ENCODE measurements around the gene FOXK2.

Gene FOXK2

DNA sequence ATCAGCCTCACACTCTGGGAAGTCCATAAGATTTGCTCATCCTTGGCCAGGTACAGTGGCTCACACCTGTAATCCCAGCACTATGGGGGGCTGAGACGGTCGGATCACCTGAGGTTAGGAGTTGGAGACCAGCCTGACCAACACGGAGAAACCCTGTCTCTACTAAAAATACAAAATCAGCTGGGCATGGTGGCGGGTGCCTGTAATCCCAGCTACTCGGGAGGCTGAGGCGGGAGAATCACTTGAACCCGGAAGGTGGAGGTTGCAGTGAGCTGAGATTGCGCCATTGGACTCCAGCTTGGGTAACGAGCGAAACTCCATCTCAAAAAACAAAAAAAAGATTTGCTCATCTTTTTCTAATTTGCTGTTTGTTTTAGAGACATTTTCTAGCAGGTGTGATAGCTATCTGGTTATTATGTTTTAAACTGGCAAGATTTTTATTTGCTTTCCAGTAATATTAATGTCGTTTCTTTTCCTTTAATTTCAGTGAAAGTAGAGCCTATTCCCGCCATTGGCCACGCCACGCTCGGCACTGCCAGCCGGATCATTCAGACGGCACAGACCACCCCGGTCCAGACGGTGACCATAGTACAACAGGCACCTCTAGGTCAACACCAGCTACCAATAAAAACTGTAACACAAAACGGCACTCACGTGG lies 67.2 kb downstream of the FOXK2 start:
- no peak for DNase-seq (ENCODE audit: low spot score)
- H2BK12ac ChIP-seq (ENCODE audit: low read length) = no peak overlapping the region
- H2AK5ac ChIP-seq (ENCODE audit: low read depth, low read length) = no peak overlapping the region
- H3K14ac ChIP-seq (ENCODE audit: low read length) = no peak overlapping the region
- H2BK120ac ChIP-seq (ENCODE audit: low read depth, low read length) = no peak overlapping the region
- H3K27ac ChIP-seq (replicated peaks; ENCODE audit: low read length) = no peak overlapping the region
- no peak overlapping the region for H3K4me2 ChIP-seq (ENCODE audit: insufficient read depth, low read length, poor library complexity, severe bottlenecking)
- no peak overlapping the region for H3K4ac ChIP-seq (ENCODE audit: low read length)
- peak overlapping the region; percentile 55 for H3K23ac ChIP-seq (ENCODE audit: low read depth, low read length, poor library complexity)
- H3K36me3 ChIP-seq (replicated peaks in 1 of 2; ENCODE audit: control insufficient read depth in 2 of 2, insufficient read depth in 2 of 2, low read length in 2 of 2) = peaks cover 42 to 97% of the 10 kb centered on the region in 2 donors
- no peak overlapping the region for H2BK15ac ChIP-seq (ENCODE audit: low read length)
- no peaks in the 10 kb centered on the region for H3K4me1 ChIP-seq (ENCODE audit: control insufficient read depth in 2 of 2, insufficient read depth in 1 of 2, low read depth in 1 of 2, low read length in 2 of 2)
- H3K9me3 ChIP-seq (replicated peaks in 1 of 2; ENCODE audit: control insufficient read depth in 2 of 2, insufficient read depth in 1 of 2, low read depth in 1 of 2, low read length in 2 of 2) = peaks cover 0 to 2% of the 10 kb centered on the region in 2 donors
- H3K79me1 ChIP-seq (ENCODE audit: low read depth, low read length) = peaks cover 6% of the 10 kb centered on the region
- H2BK5ac ChIP-seq (ENCODE audit: low read length) = no peak overlapping the region
- H3K9ac ChIP-seq (ENCODE audit: low read depth, low read length, poor library complexity) = no peak overlapping the region
- no peak overlapping the region for H4K91ac ChIP-seq (ENCODE audit: low read depth, low read length, poor library complexity)
- WGBS, 2 donors (ENCODE audit: extremely low coverage in 2 of 2, insufficient read length in 2 of 2, insufficient replicate concordance in 1 of 2) = no CpG with 5 or more reads among the region's 21 CpGs
- no peak overlapping the region for H3K4me3 ChIP-seq (ENCODE audit: low read length in 2 of 2)
- H3K18ac ChIP-seq (ENCODE audit: low read length) = no peak overlapping the region
- no peak overlapping the region for H2AFZ ChIP-seq (ENCODE audit: low read length)
- H4K8ac ChIP-seq (ENCODE audit: low read depth, low read length) = no peak overlapping the region
- H3K27me3 ChIP-seq (ENCODE audit: control insufficient read depth in 3 of 3, insufficient read depth in 3 of 3, low read depth in 1 of 3, low read length in 3 of 3) = no peaks in the 10 kb centered on the region

DNA sequence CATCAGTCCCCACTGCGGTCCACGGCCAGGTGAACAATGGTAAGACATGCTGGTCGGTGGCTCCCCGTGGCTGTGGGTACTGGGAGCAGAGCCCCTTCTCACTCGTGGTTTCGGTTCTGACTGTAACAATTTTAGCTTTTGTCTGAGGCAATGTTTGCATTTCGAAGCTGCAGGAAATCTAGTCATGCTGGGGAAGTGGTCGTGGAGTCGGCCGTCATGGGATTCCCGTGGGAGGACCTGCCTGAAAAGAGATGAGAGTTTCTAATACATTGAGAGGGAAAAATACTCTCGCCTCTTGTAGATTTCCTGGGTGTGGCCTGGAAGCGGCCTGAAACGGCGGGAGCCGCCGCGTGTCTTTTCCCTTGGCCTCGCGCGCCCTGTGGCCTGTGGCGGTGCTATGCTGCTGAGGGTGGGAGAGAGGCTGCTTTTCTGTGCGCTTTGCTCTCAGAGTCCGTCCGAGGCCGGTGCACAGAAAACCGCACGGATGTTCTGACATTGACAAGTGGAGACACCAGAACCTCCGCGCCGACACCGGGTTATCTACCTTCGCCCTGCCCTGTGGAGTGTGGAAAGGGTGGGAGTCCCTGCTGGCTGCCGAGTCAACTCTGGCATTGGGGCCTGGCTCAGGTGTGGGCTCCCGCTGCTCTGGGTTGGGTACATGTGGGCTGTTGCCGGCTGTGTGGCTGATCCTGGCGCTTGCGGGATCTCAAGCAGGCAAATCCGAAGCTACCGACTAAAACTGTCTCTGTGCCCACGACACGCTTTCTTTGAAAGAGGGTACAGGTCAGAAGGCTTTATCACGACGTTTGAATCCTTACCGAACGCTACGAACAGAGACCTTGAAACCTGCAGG lies 67.9 kb downstream of the FOXK2 start:
- no peak overlapping the region for H4K8ac ChIP-seq (ENCODE audit: low read depth, low read length)
- no peak overlapping the region for H3K18ac ChIP-seq (ENCODE audit: low read length)
- no CpG with 5 or more reads among the region's 47 CpGs for WGBS, 2 donors (ENCODE audit: extremely low coverage in 2 of 2, insufficient read length in 2 of 2, insufficient replicate concordance in 1 of 2)
- no peaks in the 10 kb centered on the region for H3K4me1 ChIP-seq (ENCODE audit: control insufficient read depth in 2 of 2, insufficient read depth in 1 of 2, low read depth in 1 of 2, low read length in 2 of 2)
- H3K23ac ChIP-seq (ENCODE audit: low read depth, low read length, poor library complexity) = peak overlapping the region; percentile 55
- H2BK5ac ChIP-seq (ENCODE audit: low read length) = no peak overlapping the region
- no peak overlapping the region for H2BK12ac ChIP-seq (ENCODE audit: low read length)
- H3K14ac ChIP-seq (ENCODE audit: low read length) = no peak overlapping the region
- H2AFZ ChIP-seq (ENCODE audit: low read length) = no peak overlapping the region
- DNase-seq (ENCODE audit: low spot score) = no peak
- H3K4me2 ChIP-seq (ENCODE audit: insufficient read depth, low read length, poor library complexity, severe bottlenecking) = no peak overlapping the region
- no peaks in the 10 kb centered on the region for H3K27me3 ChIP-seq (ENCODE audit: control insufficient read depth in 3 of 3, insufficient read depth in 3 of 3, low read depth in 1 of 3, low read length in 3 of 3)
- peaks cover 38 to 97% of the 10 kb centered on the region in 2 donors for H3K36me3 ChIP-seq (replicated peaks in 1 of 2; ENCODE audit: control insufficient read depth in 2 of 2, insufficient read depth in 2 of 2, low read length in 2 of 2)
- no peak overlapping the region for H2AK5ac ChIP-seq (ENCODE audit: low read depth, low read length)
- H3K27ac ChIP-seq (replicated peaks; ENCODE audit: low read length) = no peak overlapping the region
- no peak overlapping the region for H4K91ac ChIP-seq (ENCODE audit: low read depth, low read length, poor library complexity)
- H3K4me3 ChIP-seq (ENCODE audit: low read length in 2 of 2) = no peak overlapping the region
- peak overlapping the region; percentile 22 for H3K9ac ChIP-seq (ENCODE audit: low read depth, low read length, poor library complexity)
- peaks cover 0 to 2% of the 10 kb centered on the region in 2 donors for H3K9me3 ChIP-seq (replicated peaks in 1 of 2; ENCODE audit: control insufficient read depth in 2 of 2, insufficient read depth in 1 of 2, low read depth in 1 of 2, low read length in 2 of 2)
- no peak overlapping the region for H3K4ac ChIP-seq (ENCODE audit: low read length)
- no peak overlapping the region for H2BK120ac ChIP-seq (ENCODE audit: low read depth, low read length)
- no peak overlapping the region for H2BK15ac ChIP-seq (ENCODE audit: low read length)
- peaks cover 7% of the 10 kb centered on the region for H3K79me1 ChIP-seq (ENCODE audit: low read depth, low read length)

DNA sequence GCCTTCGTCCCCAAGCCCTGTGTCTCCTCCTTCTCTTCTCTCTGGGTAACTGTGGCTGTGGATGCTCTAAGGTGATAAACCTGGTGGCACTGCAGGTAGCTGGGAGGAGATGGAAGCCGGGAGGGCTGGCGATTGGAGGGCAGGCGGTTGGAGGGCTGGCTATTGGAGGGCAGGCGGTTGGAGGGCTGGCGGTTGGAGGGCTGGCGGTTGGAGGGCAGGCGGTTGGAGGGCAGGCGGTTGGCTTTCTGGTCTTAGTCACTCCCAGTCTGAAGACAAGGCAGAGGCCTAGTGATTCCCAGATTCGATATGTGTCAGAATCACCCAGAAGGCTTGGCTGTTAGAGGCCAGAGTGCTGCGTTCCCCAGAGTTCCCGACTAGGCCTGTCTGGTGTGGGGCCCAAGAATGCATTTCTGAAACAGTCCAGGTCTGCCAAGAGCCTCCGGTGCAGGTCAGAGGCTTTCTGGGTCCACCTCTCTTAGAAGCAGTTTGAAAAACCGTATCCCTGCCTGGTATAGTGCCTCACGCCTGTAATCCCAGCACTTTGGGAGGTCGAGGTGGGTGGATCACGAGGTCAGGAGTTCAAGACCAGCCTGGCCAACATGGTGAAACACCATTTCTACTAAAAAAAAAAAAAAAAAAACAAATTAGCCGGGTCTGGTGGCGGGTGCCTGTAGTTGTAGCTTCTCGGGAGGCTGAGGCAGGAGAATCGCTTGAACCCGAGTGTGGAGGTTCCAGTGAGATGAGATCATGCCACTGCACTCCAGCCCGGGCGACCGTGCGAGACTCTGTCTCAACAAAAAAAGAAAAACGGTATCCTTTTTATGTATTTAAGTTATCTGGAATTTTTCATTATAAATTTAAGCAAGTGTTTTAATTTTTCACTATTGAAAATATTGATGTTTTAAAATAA lies 69.0 kb downstream of the FOXK2 start:
- Histone ChIP-seq H3K4me2 (ENCODE audit: insufficient read depth, low read length, poor library complexity, severe bottlenecking) (no peak overlapping the region), H3K4me1 (ENCODE audit: control insufficient read depth in 2 of 2, insufficient read depth in 1 of 2, low read depth in 1 of 2, low read length in 2 of 2) (peaks cover 3% of the 10 kb centered on the region in 2 donors), H3K18ac (ENCODE audit: low read length) (no peak overlapping the region), H3K9me3 (replicated peaks in 1 of 2; ENCODE audit: control insufficient read depth in 2 of 2, insufficient read depth in 1 of 2, low read depth in 1 of 2, low read length in 2 of 2) (peaks cover 0 to 2% of the 10 kb centered on the region in 2 donors), H3K79me1 (ENCODE audit: low read depth, low read length) (peaks cover 9% of the 10 kb centered on the region), H3K9ac (ENCODE audit: low read depth, low read length, poor library complexity) (no peak overlapping the region), H4K91ac (ENCODE audit: low read depth, low read length, poor library complexity) (no peak overlapping the region), H2BK120ac (ENCODE audit: low read depth, low read length) (no peak overlapping the region), H2BK12ac (ENCODE audit: low read length) (no peak overlapping the region), H3K4me3 (ENCODE audit: low read length in 2 of 2) (no peak overlapping the region), H4K8ac (ENCODE audit: low read depth, low read length) (no peak overlapping the region), H2AFZ (ENCODE audit: low read length) (no peak overlapping the region), H3K27ac (replicated peaks; ENCODE audit: low read length) (no peak overlapping the region), H3K14ac (ENCODE audit: low read length) (no peak overlapping the region), H2BK15ac (ENCODE audit: low read length) (no peak overlapping the region), H3K4ac (ENCODE audit: low read length) (no peak overlapping the region), H3K23ac (ENCODE audit: low read depth, low read length, poor library complexity) (no peak overlapping the region), H2BK5ac (ENCODE audit: low read length) (no peak overlapping the region), H3K36me3 (replicated peaks in 1 of 2; ENCODE audit: control insufficient read depth in 2 of 2, insufficient read depth in 2 of 2, low read length in 2 of 2) (peaks cover 35 to 89% of the 10 kb centered on the region in 2 donors), H3K27me3 (ENCODE audit: control insufficient read depth in 3 of 3, insufficient read depth in 3 of 3, low read depth in 1 of 3, low read length in 3 of 3) (no peaks in the 10 kb centered on the region), H2AK5ac (ENCODE audit: low read depth, low read length) (no peak overlapping the region)
- DNase-seq (ENCODE audit: low spot score) = no peak
- no CpG with 5 or more reads among the region's 27 CpGs for WGBS, 2 donors (ENCODE audit: extremely low coverage in 2 of 2, insufficient read length in 2 of 2, insufficient replicate concordance in 1 of 2)

Data from neuronal stem cell (in vitro differentiated cells).